Liver (tissue), 3 donors: Measurements from ENCODE around the gene SIK2.

Source experiments
- CTCF ChIP-seq: fragments of 150-350 bp; IDR thresholded peaks from 2 replicates; pipeline ENCODE4 v1.5.1; 2017; ENCODE audit warnings: improper control_type of control experiment, low read depth, low read length; ENCODE audit not compliant: missing input control
- EGR1 ChIP-seq, 2 donors: IDR thresholded peaks; 2 replicates each; pipeline ENCODE4 v1.6.1; 2016 to 2018; ENCODE audit warnings: antibody characterized with exemption in 2 of 2, low read depth in 2 of 2
- GABPA ChIP-seq, 2 donors: IDR thresholded peaks in 1 of 2; conservative IDR thresholded peaks in 1 of 2; 2 replicates each; pipeline ENCODE4 v1.6.1; 2016; ENCODE audit warnings: antibody characterized with exemption in 2 of 2, mild to moderate bottlenecking in 1 of 2, moderate library complexity in 1 of 2
- MAX ChIP-seq: IDR thresholded peaks from 2 replicates; pipeline ENCODE4 v1.6.1; 2016; ENCODE audit warnings: antibody characterized with exemption
- RAD21 ChIP-seq, 2 donors: IDR thresholded peaks; 2 replicates each; pipeline ENCODE4 v1.6.1; 2016; ENCODE audit warnings: antibody characterized with exemption in 2 of 2, mild to moderate bottlenecking in 2 of 2
- REST ChIP-seq: IDR thresholded peaks from 2 replicates; pipeline ENCODE4 v1.6.1; 2016; ENCODE audit warnings: antibody characterized with exemption, mild to moderate bottlenecking
- RXRA ChIP-seq, 2 donors: IDR thresholded peaks; 2 replicates each; pipeline ENCODE4 v1.6.1; 2017 to 2018; ENCODE audit warnings: antibody characterized with exemption in 2 of 2, mild to moderate bottlenecking in 1 of 2
- donor health status: healthy.
- donor health status: healthy.

- TF ChIP-seq EGR1 (IDR thresholded peaks at IDR 0.05; ENCODE audit: low read depth in 2 of 2) = no peak
- no peak for TF ChIP-seq CTCF
- TF ChIP-seq MAX = no peak
- TF ChIP-seq GABPA (IDR thresholded peaks at IDR 0.05 in 1 of 2, conservative IDR thresholded peaks at IDR 0.05 in 1 of 2) = no peak
- TF ChIP-seq RXRA (IDR thresholded peaks at IDR 0.05) = no peak
- TF ChIP-seq REST = no peak
- TF ChIP-seq RAD21 (IDR thresholded peaks at IDR 0.05) = no peak
Measured at GRCh38 chr11:111555255-111555654, 47.0 kb upstream of the SIK2 start.
